GM12878 (cell line): ENCODE data around the gene DPYSL4. TPM values are rescaled to one million over a fixed set of nuclear protein-coding genes. Genes with fewer than 3 reads are reported as not detected.

Experiments
- ATAC-seq: fragments of 200-7000 bp; cut with Tn5 transposase; 3 replicates; pipeline ENCODE4 v1.9.1; 2020; ENCODE audit warnings: mild to moderate bottlenecking, moderate library complexity
- BruUV-seq: library from RNA; stranded (reverse); fragments of 400-500 nt; replicated peaks from 2 replicates; lab custom pipeline; 2021; lab: Mats Ljungman, UMichigan
- CTCF ChIA-PET: fragments of 300-600 bp; sonication (Branson Sonifier 250); formaldehyde crosslinking; extraction: SDS; loops from one replicate; lab custom pipeline; 2021; ENCODE audit warnings: inconsistent platforms; lab: Yijun Ruan, JAX
- POLR2A ChIA-PET: fragments of 350-600 bp; formaldehyde crosslinking; extraction: SDS; loops from one replicate; lab custom pipeline; 2021; ENCODE audit warnings: inconsistent platforms; lab: Charles Lee
- RAD21 ChIA-PET: fragments of 300-600 bp; sonication (Branson Sonifier 250); formaldehyde crosslinking; loops from one replicate; lab custom pipeline; 2023; ENCODE audit warnings: antibody characterized with exemption; ENCODE audit not compliant: unreplicated experiment; lab: Charles Lee
- SMC1A ChIA-PET: fragments of 300-600 bp; sonication (Branson Sonifier 250); formaldehyde crosslinking; loops from one replicate; lab custom pipeline; 2023; ENCODE audit not compliant: unreplicated experiment, uncharacterized antibody; lab: Charles Lee
- DNase-seq: peaks from one replicate; pipeline ENCODE4 v3.0.0-alpha.2; 2011; ENCODE audit warnings: low read depth, low spot score
- FAIRE-seq: peaks from 3 replicates; lab custom pipeline; 2011; peaks lifted over from hg19 to GRCh38; lab: Jason Lieb, UNC
- H2AFZ ChIP-seq: 2 replicates; pipeline ENCODE4 v1.6.0; 2011; ENCODE audit warnings: low read depth, low read length, control low read depth; ENCODE audit not compliant: control insufficient read depth
- H3K27ac ChIP-seq: 2 replicates; pipeline ENCODE4 v1.5.1; 2011; ENCODE audit warnings: control low read depth; ENCODE audit not compliant: control insufficient read depth, insufficient read depth
- H3K27me3 ChIP-seq, 2 experiments: replicated peaks in 1 of 2; 2 replicates each; pipeline versions ENCODE4 v1.6.0 to v1.6.1; 2011; ENCODE audit warnings: low read length in 1 of 2; ENCODE audit not compliant: control insufficient read depth in 2 of 2, insufficient read depth in 2 of 2
- H3K36me3 ChIP-seq, 2 experiments: 2 replicates each; pipeline ENCODE4 v1.5.1; 2011; ENCODE audit warnings: low read length in 1 of 2; ENCODE audit not compliant: control insufficient read depth in 2 of 2, insufficient read depth in 2 of 2
- H3K4me1 ChIP-seq: 2 replicates; pipeline ENCODE4 v1.6.1; 2011; ENCODE audit warnings: mild to moderate bottlenecking, low read length, moderate library complexity, mixed read lengths; ENCODE audit not compliant: control insufficient read depth, insufficient read depth
- H3K4me2 ChIP-seq: 2 replicates; pipeline ENCODE4 v1.6.0; 2011; ENCODE audit warnings: control low read depth; ENCODE audit not compliant: control insufficient read depth, insufficient read depth
- H3K4me3 ChIP-seq: fragments of 200-600 bp; sonication (generic); 2 replicates; pipeline ENCODE4 v1.5.1; 2016
- H3K79me2 ChIP-seq: 2 replicates; pipeline ENCODE4 v1.6.0; 2011; ENCODE audit warnings: low read length; ENCODE audit not compliant: control insufficient read depth, insufficient read depth
- H3K9ac ChIP-seq: 2 replicates; pipeline ENCODE4 v1.8.0; 2011; ENCODE audit warnings: low read length, control low read depth, mixed read lengths; ENCODE audit not compliant: control insufficient read depth, insufficient read depth
- H3K9me3 ChIP-seq: replicated peaks from 3 replicates; pipeline ENCODE4 v1.5.1; 2011; ENCODE audit warnings: mild to moderate bottlenecking, low read length; ENCODE audit not compliant: control insufficient read depth, insufficient read depth
- H4K20me1 ChIP-seq: 2 replicates; pipeline ENCODE4 v1.6.0; 2011; ENCODE audit not compliant: control insufficient read depth, insufficient read depth
- BACH1 ChIP-seq: fragments of 450-650 bp; IDR thresholded peaks from 2 replicates; pipeline ENCODE4 v1.6.1; 2017; ENCODE audit warnings: mild to moderate bottlenecking, borderline replicate concordance
- EGR1 ChIP-seq, 2 experiments: IDR thresholded peaks; 1 replicate in 1 of 2; 2 replicates in 1 of 2; pipeline ENCODE4 v1.6.1; 2011 to 2012; ENCODE audit warnings: low read depth in 2 of 2, low read length in 2 of 2, borderline replicate concordance in 1 of 2, mild to moderate bottlenecking in 1 of 2, moderate library complexity in 1 of 2
- ETV6 ChIP-seq, 2 experiments: fragments of 450-650 bp in 1 of 2; IDR thresholded peaks in 1 of 2; conservative IDR thresholded peaks in 1 of 2; 2 replicates each; pipeline ENCODE4 v1.6.1; 2014; ENCODE audit warnings: antibody characterized with exemption in 1 of 2, borderline replicate concordance in 1 of 2, low read depth in 1 of 2, mild to moderate bottlenecking in 1 of 2, moderate library complexity in 1 of 2
- RAD21 ChIP-seq: IDR thresholded peaks from 2 replicates; pipeline ENCODE4 v1.6.1; 2011; ENCODE audit warnings: mild to moderate bottlenecking, low read depth, low read length, moderate library complexity; ENCODE audit not compliant: insufficient read depth
- ZNF687 ChIP-seq: fragments of 450-650 bp; IDR thresholded peaks from 2 replicates; pipeline ENCODE4 v1.6.1; 2017; ENCODE audit warnings: mild to moderate bottlenecking, moderate library complexity
- ZSCAN29 ChIP-seq: fragments of 450-650 bp; IDR thresholded peaks from 2 replicates; pipeline ENCODE4 v1.6.1; 2017; ENCODE audit warnings: mild to moderate bottlenecking, moderate library complexity
- WGBS: methylation state at CpG from one replicate; pipeline ENCODE4 v1.1.6; 2016; ENCODE audit warnings: low lambda C conversion rate; ENCODE audit not compliant: insufficient replicate concordance, insufficient coverage; ENCODE audit errors: missing lambda C conversion rate; 5-methylcytosine and 5-hydroxymethylcytosine counted together
- in situ Hi-C: fragments of 300-500 bp; cut with MboI; formaldehyde crosslinking; loops from 9 replicates; pipeline ENCODE4 v1.14.3; 2018; ENCODE audit warnings: mixed read lengths
- intact Hi-C: fragments of 100-400 bp; cut with micrococcal nuclease; formaldehyde crosslinking; loops from one replicate; pipeline ENCODE4 v1.14.2; 2022; ENCODE audit not compliant: unreplicated experiment
- polyA plus RNA-seq, 11 experiments: library from polyadenylated mRNA; depleted of rRNA in 4 of 11; unstranded in 6 of 11; stranded (reverse) in 5 of 11; fragments of >200 nt; fragmentation: Nextera tagmentation in 4 of 11; fragmentation: Illumina TruSeq in 1 of 11; extraction: Ambion mirVana in 4 of 11; extraction: Trizol in 1 of 11; gene quantifications; 1 replicate in 1 of 11; 2 replicates in 10 of 11; pipeline versions ENCODE4 v1.2.1 to v1.2.3, GENCODE V29; 2011 to 2016; ENCODE audit warnings: inconsistent platforms in 2 of 11, missing spikeins in 2 of 11, low read depth in 1 of 11
- total RNA-seq, 4 experiments: library from RNA; depleted of rRNA in 3 of 4; stranded (reverse); fragments of >200 nt in 3 of 4; fragmentation: Illumina TruSeq in 1 of 4; extraction: Trizol in 1 of 4; gene quantifications; 2 replicates each; pipeline versions ENCODE4 v1.2.1 to v1.2.3, GENCODE V29; 2013 to 2021

Gene DPYSL4
- total and polyA plus RNA-seq, 10 of the 15 experiments (the other 5 are each of a cell fraction or from before 2014, with no cell fraction given), result 0.10 to 0.21 TPM; not detected in 8

- no peak for TF ChIP-seq ZNF687
- TF ChIP-seq ETV6 (conservative IDR thresholded peaks at IDR 0.05 in 1 of 2, IDR thresholded peaks at IDR 0.05 in 1 of 2; ENCODE audit: borderline replicate concordance in 1 of 2, low read depth in 1 of 2), result no peak
- TF ChIP-seq EGR1 (IDR thresholded peaks at IDR 0.05; ENCODE audit: borderline replicate concordance in 1 of 2, low read depth in 2 of 2, low read length in 2 of 2), result no peak
- no peak for TF ChIP-seq BACH1
Observed at GRCh38 chr10:132169031-132169765, 17.6 kb upstream of the DPYSL4 start (continued).

- Histone ChIP-seq H3K27me3 (no peaks in the 10 kb centered on the region), H3K79me2 (no peaks in the 10 kb centered on the region), H3K9ac (no peak overlapping the region), H2AFZ (no peak overlapping the region), H4K20me1 (no peaks in the 10 kb centered on the region), H3K4me1 (no peaks in the 10 kb centered on the region), H3K9me3 (no peaks in the 10 kb centered on the region; the same call in 2 of the 3 replicates), H3K4me3 (no peak overlapping the region), H3K36me3 (no peaks in the 10 kb centered on the region), H3K27ac (no peak overlapping the region)
- BruUV-seq, result no TSS peak
- DNase-seq (no peak), FAIRE-seq (no peak)
- RAD21 ChIA-PET, result no interaction called here
- WGBS, result 64% methylated on average over 28 of the region's 46 CpGs
- CTCF ChIA-PET, result no interaction called here
- in situ Hi-C loops, result no loop called here
- SMC1A ChIA-PET, result no interaction called here
- POLR2A ChIA-PET, result no interaction called here
- intact Hi-C loops, result no loop called here
- TF ChIP-seq ZSCAN29 (no peak), RAD21 (0 out of 2 replicates have a peak, but pooled peaks have one; percentile 22)
- TF ChIP-seq, all 136 proteins: peak for 1
- no peak overlapping the region for H3K4me2 ChIP-seq
- ATAC-seq, result no peak
Observed at GRCh38 chr10:132169766-132170560, 16.8 kb upstream of the DPYSL4 start.
